Measurements from ENCODE around the gene RABGEF1.
"Not testable (repeated sequence)": the region's sequence is repeated elsewhere in the genome, so short reads cannot be mapped to it uniquely, and the experiment has no call there.

Gene RABGEF1

DNA sequence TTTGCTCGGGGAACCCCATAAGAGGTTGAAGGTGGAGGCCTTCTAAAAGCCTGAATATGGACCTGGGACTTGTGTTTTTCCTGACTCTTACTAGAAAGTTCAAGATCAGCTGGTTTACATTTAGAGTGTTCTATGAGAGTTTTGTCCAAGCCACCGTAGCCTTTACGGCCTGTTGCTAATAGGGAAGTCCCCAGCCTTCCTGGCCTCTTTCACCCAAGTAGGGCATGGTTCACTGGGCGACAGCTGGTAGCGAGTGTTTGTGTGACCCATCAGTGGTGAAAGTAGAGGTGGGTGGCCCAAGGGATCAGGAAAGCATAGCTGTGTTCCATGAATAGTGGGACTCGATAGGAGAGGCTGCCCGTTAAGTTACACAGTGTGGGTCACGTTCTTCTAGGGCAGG lies 60.1 kb downstream of the RABGEF1 start:
- in situ Hi-C loops (cut with HindIII; ENCODE audit: low sequenced_read_pairs) = no loop called here
- TF ChIP-seq, protein P1, sequence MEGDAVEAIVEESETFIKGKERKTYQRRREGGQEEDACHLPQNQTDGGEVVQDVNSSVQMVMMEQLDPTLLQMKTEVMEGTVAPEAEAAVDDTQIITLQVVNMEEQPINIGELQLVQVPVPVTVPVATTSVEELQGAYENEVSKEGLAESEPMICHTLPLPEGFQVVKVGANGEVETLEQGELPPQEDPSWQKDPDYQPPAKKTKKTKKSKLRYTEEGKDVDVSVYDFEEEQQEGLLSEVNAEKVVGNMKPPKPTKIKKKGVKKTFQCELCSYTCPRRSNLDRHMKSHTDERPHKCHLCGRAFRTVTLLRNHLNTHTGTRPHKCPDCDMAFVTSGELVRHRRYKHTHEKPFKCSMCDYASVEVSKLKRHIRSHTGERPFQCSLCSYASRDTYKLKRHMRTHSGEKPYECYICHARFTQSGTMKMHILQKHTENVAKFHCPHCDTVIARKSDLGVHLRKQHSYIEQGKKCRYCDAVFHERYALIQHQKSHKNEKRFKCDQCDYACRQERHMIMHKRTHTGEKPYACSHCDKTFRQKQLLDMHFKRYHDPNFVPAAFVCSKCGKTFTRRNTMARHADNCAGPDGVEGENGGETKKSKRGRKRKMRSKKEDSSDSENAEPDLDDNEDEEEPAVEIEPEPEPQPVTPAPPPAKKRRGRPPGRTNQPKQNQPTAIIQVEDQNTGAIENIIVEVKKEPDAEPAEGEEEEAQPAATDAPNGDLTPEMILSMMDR (IDR thresholded peaks at IDR 0.05; ENCODE audit: low read depth, low read length, missing control alignments) = no peak
- H3K4me3 ChIP-seq (ENCODE audit: low read depth, low read length) = no peak overlapping the region
- DNase-seq (ENCODE audit: low read depth) = no peak

DNA sequence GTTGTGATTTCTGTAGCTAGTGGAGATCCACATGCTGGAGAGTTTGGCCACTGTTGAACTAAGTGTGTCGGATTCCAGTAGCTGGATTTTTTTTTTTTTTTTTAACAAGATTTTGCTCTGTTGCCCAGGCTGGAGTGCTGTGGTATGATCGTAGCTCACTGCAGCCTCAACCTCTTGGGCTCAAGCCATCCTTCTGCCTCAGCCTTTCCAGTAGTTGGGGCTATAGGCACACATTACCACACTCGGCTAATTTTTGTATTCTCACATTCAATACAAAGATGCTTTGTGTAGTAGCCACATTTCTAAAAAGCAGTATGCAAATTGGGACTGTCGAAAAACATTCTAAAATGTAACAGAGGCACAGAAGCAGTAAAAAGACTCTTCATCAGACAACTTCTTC lies 63.5 kb downstream of the RABGEF1 start:
- in situ Hi-C loops (cut with HindIII; ENCODE audit: low sequenced_read_pairs) = no loop called here
- TF ChIP-seq, protein P1 (IDR thresholded peaks at IDR 0.05; ENCODE audit: low read depth, low read length, missing control alignments) = peak; percentile 30

DNA sequence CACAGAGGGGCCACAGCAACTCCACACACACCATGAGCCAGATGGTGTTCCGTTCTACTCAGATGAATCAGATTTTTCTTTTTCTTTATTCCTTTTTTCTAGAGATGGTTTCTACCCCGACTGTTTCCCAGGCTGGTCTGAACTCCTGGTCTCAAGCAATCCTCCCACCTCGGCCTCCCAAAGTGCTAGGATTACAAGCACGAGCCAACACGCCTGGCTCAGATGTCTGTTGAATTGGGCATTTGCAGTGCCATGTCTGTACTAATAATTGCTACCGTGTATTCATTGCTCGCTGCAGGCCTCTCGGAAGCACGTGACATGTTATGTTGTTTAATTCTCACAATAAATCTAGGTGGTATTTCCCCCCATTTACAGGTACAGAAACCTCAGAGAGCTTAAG lies 67.2 kb downstream of the RABGEF1 start:
- in situ Hi-C loops (cut with HindIII; ENCODE audit: low sequenced_read_pairs) = no loop called here
- no peak overlapping the region for H3K4me3 ChIP-seq (ENCODE audit: low read depth, low read length)
- TF ChIP-seq, protein P1 (IDR thresholded peaks at IDR 0.05; ENCODE audit: low read depth, low read length, missing control alignments) = no peak
- DNase-seq (ENCODE audit: low read depth) = no peak

More for the DNA sequence above, 63.5 kb downstream of the RABGEF1 start:
- H3K4me3 ChIP-seq (ENCODE audit: low read depth, low read length) = no peak overlapping the region
- DNase-seq (ENCODE audit: low read depth) = peak; percentile 20

- TF ChIP-seq, protein P1 (IDR thresholded peaks at IDR 0.05; ENCODE audit: low read depth, low read length, missing control alignments) = no peak
- no peak overlapping the region for H3K4me3 ChIP-seq (ENCODE audit: low read depth, low read length)
- no peak for DNase-seq (ENCODE audit: low read depth)
- in situ Hi-C loops (cut with HindIII; ENCODE audit: low sequenced_read_pairs) = no loop called here
Measured at GRCh38 chr7:66810716-66811115, 70.2 kb downstream of the RABGEF1 start.

- H3K4me3 ChIP-seq (ENCODE audit: low read depth, low read length); DNase-seq (ENCODE audit: low read depth); in situ Hi-C loops (cut with HindIII; ENCODE audit: low sequenced_read_pairs): not testable (repeated sequence)
Measured at GRCh38 chr7:66815186-66815875, 74.8 kb downstream of the RABGEF1 start.

DNA sequence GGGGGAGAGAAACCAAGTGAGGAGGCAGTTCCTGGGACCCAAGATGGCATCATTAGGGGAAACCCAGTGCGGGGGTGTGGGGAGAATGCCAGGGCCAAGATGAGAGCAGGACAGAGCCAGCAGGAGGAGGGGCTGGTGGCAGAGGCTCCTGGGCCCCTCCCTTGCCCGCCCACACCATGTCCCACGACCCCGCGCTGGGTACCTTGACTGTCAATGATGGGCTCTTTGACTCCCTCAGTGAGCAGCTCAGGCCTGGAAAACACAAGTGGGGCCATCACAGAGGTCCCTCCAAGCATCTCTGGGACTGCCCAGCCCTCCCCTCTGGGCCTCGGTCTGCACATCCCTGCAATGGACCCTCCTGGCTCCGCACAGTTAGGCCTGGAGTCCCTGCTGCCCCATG lies 75.4 kb downstream of the RABGEF1 start:
- in situ Hi-C loops (cut with HindIII; ENCODE audit: low sequenced_read_pairs) = no loop called here
- TF ChIP-seq, protein P1 (IDR thresholded peaks at IDR 0.05; ENCODE audit: low read depth, low read length, missing control alignments) = no peak
- DNase-seq (ENCODE audit: low read depth) = no peak

GRCh38 chr7:66816658-66817057 lies 76.1 kb downstream of the RABGEF1 start:
- in situ Hi-C loops (cut with HindIII; ENCODE audit: low sequenced_read_pairs); DNase-seq (ENCODE audit: low read depth); H3K4me3 ChIP-seq (ENCODE audit: low read depth, low read length): not testable (repeated sequence)

More for the DNA sequence above, 75.4 kb downstream of the RABGEF1 start:
- H3K4me3 ChIP-seq (ENCODE audit: low read depth, low read length) = no peak overlapping the region

DNA sequence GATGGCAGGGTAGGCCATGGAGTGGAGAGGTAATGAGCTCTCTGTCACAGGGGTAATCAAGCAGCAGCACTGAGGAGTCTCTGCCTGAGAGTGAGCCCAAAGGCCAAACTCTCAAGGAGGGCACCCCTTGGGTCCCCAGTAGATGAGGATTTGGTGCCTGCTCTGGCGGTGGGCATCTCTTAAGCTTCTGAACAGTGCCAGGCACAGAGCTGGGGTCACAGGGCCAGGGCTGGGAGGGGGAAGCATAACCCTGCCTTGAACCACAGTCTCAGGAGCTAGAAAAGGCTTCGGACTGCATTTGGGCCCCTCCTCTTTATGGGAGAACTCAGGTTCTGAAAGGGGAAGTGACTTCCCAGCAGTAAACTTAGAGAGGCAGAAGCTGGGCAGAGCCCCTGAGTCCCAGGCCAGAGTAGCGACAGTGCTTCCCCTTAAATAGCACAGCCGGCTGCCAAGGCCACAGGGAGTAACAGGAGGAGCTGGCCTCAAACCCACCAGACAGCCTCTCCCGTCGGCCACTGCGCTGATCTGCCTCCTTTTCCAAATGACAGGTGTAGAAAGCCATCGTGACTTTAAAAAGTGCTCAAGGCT lies 76.8 kb downstream of the RABGEF1 start:
- in situ Hi-C loops (cut with HindIII; ENCODE audit: low sequenced_read_pairs); DNase-seq (ENCODE audit: low read depth); H3K4me3 ChIP-seq (ENCODE audit: low read depth, low read length): not testable (repeated sequence)

DNA sequence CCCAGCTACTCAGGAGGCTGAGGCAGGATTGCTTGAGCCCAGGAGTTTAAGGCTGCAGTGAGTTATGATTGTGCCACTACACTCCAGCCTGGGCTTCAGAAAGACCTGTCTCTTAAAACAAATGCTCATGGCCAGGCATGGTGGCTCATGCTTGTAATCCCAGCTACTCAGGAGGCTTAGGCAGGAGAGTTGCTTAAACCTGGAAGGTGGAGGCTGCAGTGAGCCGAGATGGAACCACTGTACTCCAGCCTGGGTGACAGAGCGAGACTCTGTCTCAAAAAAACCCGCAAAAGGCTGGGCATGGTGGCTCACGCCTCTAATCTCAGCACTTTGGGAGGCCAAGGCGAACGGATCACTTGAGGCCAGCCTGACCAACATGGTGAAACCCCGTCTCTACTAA lies 77.4 kb downstream of the RABGEF1 start:
- in situ Hi-C loops (cut with HindIII; ENCODE audit: low sequenced_read_pairs); DNase-seq (ENCODE audit: low read depth); H3K4me3 ChIP-seq (ENCODE audit: low read depth, low read length): not testable (repeated sequence)

Data from astrocyte of the cerebellum (primary cell).